Transverse colon (tissue), 4 donors: Measurements from ENCODE around the gene ZNF217. TPM values are rescaled to one million over a fixed set of nuclear protein-coding genes. Genes with fewer than 3 reads are reported as not detected.

ENCODE experiments used
- DNase-seq: peaks from one replicate; pipeline ENCODE4 v3.0.0-alpha.2; 2019
- H3K27ac ChIP-seq, 4 donors: fragments of 200-600 bp; sonication (generic); 2 replicates each; pipeline ENCODE4 v1.5.1; 2016 to 2018; ENCODE audit warnings: inconsistent platforms in 4 of 4
- H3K27me3 ChIP-seq: fragments of 200-600 bp; sonication (generic); 2 replicates; pipeline ENCODE4 v1.5.1; 2017; ENCODE audit warnings: inconsistent platforms
- H3K36me3 ChIP-seq, 4 donors: fragments of 200-600 bp; sonication (generic); 2 replicates each; pipeline ENCODE4 v1.5.1; 2017 to 2019; ENCODE audit warnings: inconsistent platforms in 4 of 4
- H3K4me1 ChIP-seq, 4 donors: fragments of 200-600 bp; sonication (generic); 2 replicates each; pipeline ENCODE4 v1.5.1; 2017 to 2020; ENCODE audit warnings: inconsistent platforms in 4 of 4
- H3K4me3 ChIP-seq, 4 donors: fragments of 200-600 bp; sonication (generic); 1 replicate in 1 of 4; 2 replicates in 3 of 4; pipeline versions ENCODE4 v1.5.1 to v1.6.1; 2017 to 2019; ENCODE audit warnings: inconsistent platforms in 4 of 4
- H3K9me3 ChIP-seq, 2 donors: fragments of 200-600 bp; sonication (generic); 2 replicates each; pipeline ENCODE4 v1.5.1; 2017 to 2019; ENCODE audit warnings: inconsistent platforms in 2 of 2
- EP300 ChIP-seq: sonication (generic); formaldehyde crosslinking; IDR thresholded peaks from one replicate; pipeline ENCODE4 v1.6.1; 2017; ENCODE audit warnings: antibody characterized with exemption, low read depth
- POLR2A ChIP-seq: fragments of 450-650 bp; IDR thresholded peaks from one replicate; pipeline ENCODE4 v1.6.1; 2016; ENCODE audit warnings: antibody characterized with exemption, mild to moderate bottlenecking, moderate library complexity
- POLR2AphosphoS5 ChIP-seq, 3 donors: sonication (generic); formaldehyde crosslinking; IDR thresholded peaks; one replicate each; pipeline ENCODE4 v1.6.1; 2016; ENCODE audit warnings: antibody characterized with exemption in 3 of 3
- WGBS, 2 donors: methylation state at CpG; one replicate each; pipeline ENCODE4 v1.1.5; 2018; ENCODE audit warnings: low coverage in 1 of 2; 5-methylcytosine and 5-hydroxymethylcytosine counted together
- in situ Hi-C, 4 donors: fragments of 200-750 bp; cut with MboI; loops; one replicate each; pipeline versions ENCODE4 v1.15.0 to v1.15.1; 2017; ENCODE audit warnings: low sequenced_read_pairs in 3 of 4, low pct_ligation_motif_present in 1 of 4, low pct_unique_long_range_greater_than_20kb in 1 of 4
- intact Hi-C: fragments of 100-400 bp; cut with DNase I; formaldehyde crosslinking; loops from one replicate; pipeline ENCODE4 v1.15.1; 2023; ENCODE audit warnings: low total_unique reads
- total RNA-seq, 4 donors: library from RNA; depleted of rRNA; stranded (reverse); fragments of >200 nt; gene quantifications; one replicate each; pipeline ENCODE4 v1.1.0, GENCODE V29; 2016
- TF ChIP-seq, protein P1 (sequence below), 5 experiments: fragments of 200-600 bp in 3 of 5; fragments of 450-650 bp in 2 of 5; sonication (generic) in 3 of 5; IDR thresholded peaks; 1 replicate in 2 of 5; 2 replicates in 3 of 5; pipeline ENCODE4 v1.5.1; 2016 to 2017; ENCODE audit warnings: antibody characterized with exemption in 5 of 5, inconsistent platforms in 3 of 5, mild to moderate bottlenecking in 2 of 5, moderate library complexity in 1 of 5

The ZNF217 gene
- total RNA-seq, 4 donors from 2014 or later: 28.9 to 82.6 (median 46.0) TPM

DNA sequence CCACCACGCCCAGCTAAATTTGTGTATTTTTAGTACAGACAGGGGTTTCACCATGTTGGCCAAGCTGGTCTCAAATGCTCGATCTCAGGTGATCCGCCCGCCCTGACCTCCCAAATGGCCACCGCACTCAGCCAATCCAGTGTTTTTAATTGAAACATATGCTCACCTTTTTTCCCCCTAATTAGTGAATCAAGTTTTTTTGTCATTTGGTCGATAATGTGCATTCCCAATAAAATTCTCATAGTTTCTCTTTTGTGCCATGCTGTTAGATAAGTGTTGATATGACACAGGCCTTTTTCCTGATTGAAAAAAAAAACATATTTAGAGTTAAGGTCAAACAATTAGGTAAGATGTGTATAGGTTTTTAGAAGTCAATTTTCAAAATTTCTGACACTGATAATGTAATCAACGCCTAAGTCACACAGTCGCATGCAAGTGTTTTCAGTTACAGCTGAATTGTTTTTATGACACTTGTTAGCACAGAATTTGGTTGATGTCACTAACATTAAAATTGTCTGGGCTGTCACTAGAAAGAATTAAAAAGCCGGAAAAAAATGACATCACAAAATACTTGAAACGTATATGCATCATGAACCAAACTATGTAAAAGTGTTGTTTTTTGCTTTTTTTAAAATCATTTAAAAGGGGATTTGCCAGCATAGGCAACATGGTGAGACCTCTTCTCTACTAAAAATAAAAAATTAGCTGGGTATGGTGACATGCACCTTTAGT is 21.9 kb downstream of the ZNF217 start:
- in situ Hi-C loops (loop anchor here (10.0 to 25.0 kb wide), 4 partner anchors 373 to 641 kb away; partner anchors contain the start of genes BCAS1 (in 2 of the 4) and PFDN4 (in 2 of the 4)), intact Hi-C loops (no loop called here)
- no peak for DNase-seq
- H3K9me3 ChIP-seq: no peaks in the 10 kb centered on the region
- no peak overlapping the region for H3K4me3 ChIP-seq
- no peaks in the 10 kb centered on the region for H3K4me1 ChIP-seq
- no peak overlapping the region for H3K27ac ChIP-seq
- 88 to 93% methylated on average over 9 to 10 of the region's 10 CpGs for WGBS, 2 donors
- no peaks in the 10 kb centered on the region for H3K27me3 ChIP-seq
- peaks cover 2 to 77% (median 36%) of the 10 kb centered on the region in 4 donors for H3K36me3 ChIP-seq
- TF ChIP-seq POLR2AphosphoS5 (IDR thresholded peaks at IDR 0.05) (no peak), EP300 (no peak), POLR2A (no peak)
- TF ChIP-seq, protein P1, sequence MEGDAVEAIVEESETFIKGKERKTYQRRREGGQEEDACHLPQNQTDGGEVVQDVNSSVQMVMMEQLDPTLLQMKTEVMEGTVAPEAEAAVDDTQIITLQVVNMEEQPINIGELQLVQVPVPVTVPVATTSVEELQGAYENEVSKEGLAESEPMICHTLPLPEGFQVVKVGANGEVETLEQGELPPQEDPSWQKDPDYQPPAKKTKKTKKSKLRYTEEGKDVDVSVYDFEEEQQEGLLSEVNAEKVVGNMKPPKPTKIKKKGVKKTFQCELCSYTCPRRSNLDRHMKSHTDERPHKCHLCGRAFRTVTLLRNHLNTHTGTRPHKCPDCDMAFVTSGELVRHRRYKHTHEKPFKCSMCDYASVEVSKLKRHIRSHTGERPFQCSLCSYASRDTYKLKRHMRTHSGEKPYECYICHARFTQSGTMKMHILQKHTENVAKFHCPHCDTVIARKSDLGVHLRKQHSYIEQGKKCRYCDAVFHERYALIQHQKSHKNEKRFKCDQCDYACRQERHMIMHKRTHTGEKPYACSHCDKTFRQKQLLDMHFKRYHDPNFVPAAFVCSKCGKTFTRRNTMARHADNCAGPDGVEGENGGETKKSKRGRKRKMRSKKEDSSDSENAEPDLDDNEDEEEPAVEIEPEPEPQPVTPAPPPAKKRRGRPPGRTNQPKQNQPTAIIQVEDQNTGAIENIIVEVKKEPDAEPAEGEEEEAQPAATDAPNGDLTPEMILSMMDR (IDR thresholded peaks at IDR 0.05): no peak

DNA sequence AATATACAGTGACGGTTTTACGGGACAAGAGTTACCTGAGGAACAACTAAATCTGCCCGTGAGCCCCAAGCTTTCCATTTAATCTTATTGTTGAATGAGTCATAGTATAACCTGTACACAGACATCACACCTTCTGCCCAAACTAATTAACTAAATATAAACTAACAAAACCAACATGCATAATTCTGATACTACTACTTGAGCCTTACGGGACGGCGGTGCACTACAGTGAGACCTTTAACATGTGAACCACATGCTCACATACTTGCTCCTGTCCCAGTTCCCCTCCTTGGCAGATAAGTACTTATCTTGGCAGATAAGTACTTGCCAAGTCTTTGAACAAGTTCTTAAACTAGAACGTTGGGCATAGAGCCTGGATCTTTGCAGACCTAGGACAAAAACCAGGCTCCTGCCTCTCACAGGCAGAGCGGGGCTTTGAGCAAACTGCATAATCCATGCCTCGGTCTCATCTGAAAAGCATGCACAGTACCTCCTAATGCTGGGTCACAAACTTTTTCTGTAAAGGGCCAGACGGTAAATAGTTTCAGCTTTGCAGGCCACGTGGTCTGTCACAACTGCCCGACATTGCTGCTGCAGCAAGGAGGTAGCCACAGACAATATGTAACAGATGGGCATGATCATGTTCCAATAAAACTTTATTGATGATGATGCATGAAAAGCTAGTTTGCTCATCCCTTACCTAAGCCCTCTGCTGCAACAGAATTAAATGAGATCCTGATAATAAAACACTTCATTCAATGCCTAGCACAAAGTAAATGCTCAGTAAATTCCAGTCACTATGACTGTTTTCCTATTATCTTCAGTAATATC is 23.0 kb downstream of the ZNF217 start:
- TF ChIP-seq, protein P1 (IDR thresholded peaks at IDR 0.05): no peak
- TF ChIP-seq POLR2A: no peak
- TF ChIP-seq POLR2AphosphoS5 (IDR thresholded peaks at IDR 0.05): no peak
- Histone ChIP-seq H3K9me3 (no peaks in the 10 kb centered on the region), H3K27me3 (no peaks in the 10 kb centered on the region), H3K36me3 (peaks cover 0 to 75% (median 30%) of the 10 kb centered on the region in 4 donors), H3K4me1 (no peaks in the 10 kb centered on the region), H3K27ac (no peak overlapping the region), H3K4me3 (no peak overlapping the region)
- intact Hi-C loops (no loop called here), in situ Hi-C loops (loop anchor here (10.0 to 25.0 kb wide), 4 partner anchors 374 to 642 kb away; partner anchors contain the start of genes BCAS1 (in 2 of the 4) and PFDN4 (in 2 of the 4))
- DNase-seq: no peak
- WGBS, 2 donors: 70 to 82% methylated on average over 6 to 12 of the region's 12 CpGs

DNA sequence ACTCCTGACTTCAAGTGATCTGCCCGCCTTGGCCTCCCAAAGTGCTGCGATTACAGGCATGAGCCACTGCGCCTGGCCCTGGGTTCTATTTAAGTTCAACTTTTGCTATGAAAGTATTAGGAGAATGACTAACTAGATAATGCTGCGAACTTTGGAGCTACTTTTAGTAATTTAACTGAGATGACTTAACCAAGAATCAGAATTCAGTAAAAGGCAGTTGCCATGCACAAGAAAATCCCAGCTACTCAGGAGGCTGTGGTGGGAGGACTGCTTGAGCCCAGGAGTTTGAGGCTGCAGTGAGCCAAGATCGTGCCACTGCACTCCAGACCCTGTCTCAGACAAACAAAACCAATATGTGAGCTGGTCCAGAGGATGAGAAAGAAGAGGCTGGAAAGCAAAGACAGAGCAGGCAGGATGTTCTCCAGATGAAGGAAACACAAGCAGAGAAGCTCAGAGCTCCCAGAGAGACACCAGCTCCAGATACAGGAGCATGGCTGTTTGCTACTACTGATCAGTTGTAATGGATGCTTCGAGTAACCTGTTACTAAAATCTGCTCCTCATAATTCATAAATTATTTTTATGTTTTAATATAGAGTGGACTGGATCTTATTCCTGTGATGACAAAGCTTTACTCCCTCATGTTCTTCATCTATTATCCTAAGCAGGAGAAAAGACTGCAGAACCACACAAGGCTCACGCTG is 23.9 kb downstream of the ZNF217 start:
- in situ Hi-C loops (loop anchor here (10.0 to 25.0 kb wide), 4 partner anchors 375 to 643 kb away; partner anchors contain the start of genes BCAS1 (in 2 of the 4) and PFDN4 (in 2 of the 4)), intact Hi-C loops (no loop called here)
- Histone ChIP-seq H3K4me3 (no peak overlapping the region), H3K9me3 (no peaks in the 10 kb centered on the region), H3K4me1 (no peaks in the 10 kb centered on the region), H3K27ac (no peak overlapping the region), H3K27me3 (no peaks in the 10 kb centered on the region), H3K36me3 (peaks cover 0 to 75% (median 27%) of the 10 kb centered on the region in 4 donors)
- DNase-seq: no peak
- WGBS, 2 donors: 88 to 93% methylated on average over 6 to 7 of the region's 7 CpGs
- TF ChIP-seq POLR2AphosphoS5 (IDR thresholded peaks at IDR 0.05) (no peak), EP300 (no peak), POLR2A (no peak)
- TF ChIP-seq, protein P1 (IDR thresholded peaks at IDR 0.05): no peak
